HEK293 (cell line): ENCODE data around the gene CACNA1H.

Source experiments
- CTCF ChIA-PET: fragments of 350-600 bp; formaldehyde crosslinking; extraction: SDS; loops from one replicate; lab custom pipeline; 2021; ENCODE audit warnings: antibody characterized with exemption; lab: Yijun Ruan, JAX
- POLR2A ChIA-PET: fragments of 300-600 bp; formaldehyde crosslinking; extraction: SDS; loops from one replicate; lab custom pipeline; 2020; ENCODE audit warnings: antibody characterized with exemption, inconsistent platforms; lab: Yijun Ruan, JAX
- H3K27ac ChIP-seq: fragments of 200-500 bp; sonication (Bioruptor generic); 2 replicates; pipeline ENCODE4 v1.5.1; 2014; ENCODE audit warnings: low read depth, low read length, control low read depth, inconsistent platforms; ENCODE audit errors: extremely low read depth
- H3K36me3 ChIP-seq, 2 experiments: fragments of 200-500 bp in 1 of 2; sonication (Bioruptor generic) in 1 of 2; 1 replicate in 1 of 2; 2 replicates in 1 of 2; pipeline ENCODE4 v1.5.1; 2014 to 2017; ENCODE audit warnings: inconsistent platforms in 2 of 2, low read length in 2 of 2; ENCODE audit not compliant: control insufficient read depth in 2 of 2, insufficient read depth in 1 of 2
- H3K4me1 ChIP-seq: fragments of 200-500 bp; sonication (Bioruptor generic); 2 replicates; pipeline ENCODE4 v1.5.1; 2014; ENCODE audit warnings: mild to moderate bottlenecking, low read length, inconsistent platforms; ENCODE audit not compliant: control insufficient read depth, insufficient read depth
- H3K4me3 ChIP-seq: 2 replicates; pipeline ENCODE4 v1.5.1; 2011; ENCODE audit warnings: low read depth, mild to moderate bottlenecking, control low read depth, low read length, moderate library complexity
- H3K9me3 ChIP-seq: fragments of 200-500 bp; sonication (Bioruptor generic); 2 replicates; pipeline ENCODE4 v1.5.1; 2014; ENCODE audit warnings: low read depth, low read length, inconsistent platforms; ENCODE audit not compliant: control insufficient read depth, insufficient read depth
- CTCF ChIP-seq: fragments of 450-650 bp; formaldehyde crosslinking; IDR thresholded peaks from 2 replicates; pipeline ENCODE4 v1.5.1; 2016; ENCODE audit warnings: missing biosample characterization, missing genetic modification characterization
- GLI2 ChIP-seq: fragments of 450-650 bp; formaldehyde crosslinking; IDR thresholded peaks from 2 replicates; pipeline ENCODE4; 2017; ENCODE audit warnings: missing biosample characterization, missing genetic modification characterization, low read depth, borderline replicate concordance
- KLF10 ChIP-seq: fragments of 450-650 bp; IDR thresholded peaks from 2 replicates; pipeline ENCODE4 v1.5.1; 2018; ENCODE audit warnings: missing biosample characterization, mild to moderate bottlenecking, missing genetic modification characterization
- PATZ1 ChIP-seq: fragments of 450-650 bp; formaldehyde crosslinking; IDR thresholded peaks from 2 replicates; pipeline ENCODE4 v1.5.1; 2016; ENCODE audit warnings: missing biosample characterization, missing genetic modification characterization
- TRIM28 ChIP-seq: IDR thresholded peaks from 2 replicates; pipeline ENCODE4 v1.6.1; 2011; ENCODE audit warnings: low read length, control low read depth, borderline replicate concordance
- TSHZ1 ChIP-seq: fragments of 450-650 bp; formaldehyde crosslinking; IDR thresholded peaks from 2 replicates; pipeline ENCODE4 v1.5.1; 2016; ENCODE audit warnings: missing biosample characterization, missing genetic modification characterization, borderline replicate concordance
- ZFHX2 ChIP-seq: fragments of 450-650 bp; formaldehyde crosslinking; conservative IDR thresholded peaks from 2 replicates; pipeline ENCODE4 v1.5.1; 2016; ENCODE audit warnings: missing biosample characterization, missing genetic modification characterization
- ZIC2 ChIP-seq: fragments of 450-650 bp; formaldehyde crosslinking; IDR thresholded peaks from 2 replicates; pipeline ENCODE4 v1.5.1; 2016; ENCODE audit warnings: missing biosample characterization, missing genetic modification characterization
- ZNF146 ChIP-seq: fragments of 450-650 bp; formaldehyde crosslinking; IDR thresholded peaks from 2 replicates; pipeline ENCODE4 v1.5.1; 2016; ENCODE audit warnings: missing biosample characterization, missing genetic modification characterization
- ZNF335 ChIP-seq: fragments of 450-650 bp; formaldehyde crosslinking; conservative IDR thresholded peaks from 2 replicates; pipeline ENCODE4 v1.5.1; 2016; ENCODE audit warnings: missing biosample characterization, missing genetic modification characterization
- ZNF341 ChIP-seq: fragments of 450-650 bp; formaldehyde crosslinking; IDR thresholded peaks from 2 replicates; pipeline ENCODE4; 2016; ENCODE audit warnings: low read depth, missing biosample characterization, missing genetic modification characterization
- ZNF518A ChIP-seq: fragments of 450-650 bp; formaldehyde crosslinking; conservative IDR thresholded peaks from 2 replicates; pipeline ENCODE4 v1.5.1; 2016; ENCODE audit warnings: low read depth, missing biosample characterization, missing genetic modification characterization
- ZNF76 ChIP-seq: fragments of 450-650 bp; formaldehyde crosslinking; IDR thresholded peaks from 2 replicates; pipeline ENCODE4; 2016; ENCODE audit warnings: low read depth, missing biosample characterization, missing genetic modification characterization, borderline replicate concordance

CACNA1H gene

GRCh38 chr16:1141191-1141590, 11.7 kb upstream of the CACNA1H start (continued):
- TF ChIP-seq TSHZ1 (tag by site-specific recombination) (no peak), TRIM28 (no peak)

GRCh38 chr16:1141716-1142115, 11.2 kb upstream of the CACNA1H start:
- Histone ChIP-seq H3K36me3 (no peaks in the 10 kb centered on the region), H3K27ac (no peak overlapping the region), H3K4me1 (no peaks in the 10 kb centered on the region; the same call in 1 of the 2 replicates), H3K9me3 (no peaks in the 10 kb centered on the region), H3K4me3 (no peak overlapping the region)
- ChIA-PET CTCF (no interaction called here), POLR2A (no interaction called here)
- TF ChIP-seq ZNF341 (tag by site-specific recombination) (no peak), ZNF335 (tag by site-specific recombination) (no peak), CTCF (tag by site-specific recombination) (no peak)

GRCh38 chr16:1142911-1143310, 10.0 kb upstream of the CACNA1H start:
- ChIA-PET CTCF (no interaction called here), POLR2A (no interaction called here)
- Histone ChIP-seq H3K4me1 (no peaks in the 10 kb centered on the region; the same call in 1 of the 2 replicates), H3K9me3 (no peaks in the 10 kb centered on the region), H3K27ac (no peak overlapping the region), H3K4me3 (no peak overlapping the region), H3K36me3 (no peaks in the 10 kb centered on the region)
- TF ChIP-seq KLF10 (no peak), PATZ1 (tag by site-specific recombination) (no peak), ZNF76 (tag by site-specific recombination) (no peak), GLI2 (no peak), ZIC2 (tag by site-specific recombination) (peak; percentile 82), ZFHX2 (tag by site-specific recombination) (0 out of 2 replicates have a peak, but pooled peaks have one; percentile 12)

- no peaks in the 10 kb centered on the region; the same call in 1 of the 2 replicates for H3K4me1 ChIP-seq
- H3K4me3 ChIP-seq = no peak overlapping the region
- ChIA-PET POLR2A (no interaction called here), CTCF (no interaction called here)
- no peak overlapping the region for H3K27ac ChIP-seq
- TF ChIP-seq ZNF146 (tag by site-specific recombination) = peak; percentile 81
- TF ChIP-seq ZNF518A (tag by site-specific recombination) = no peak
- H3K36me3 ChIP-seq = no peaks in the 10 kb centered on the region
- no peaks in the 10 kb centered on the region for H3K9me3 ChIP-seq
Measured at GRCh38 chr16:1143761-1144450, 9.0 kb upstream of the CACNA1H start.
